MCF 10A (cell line): ENCODE data around the gene RAD51D. TPM values are rescaled to one million over a fixed set of nuclear protein-coding genes. Genes with fewer than 3 reads are reported as not detected.
A peak's percentile ranks its signal among the peaks of the same experiment; 100 is the strongest.
"Not testable (repeated sequence)": the region's sequence is repeated elsewhere in the genome, so short reads cannot be mapped to it uniquely, and the experiment has no call there.

ENCODE experiments used
- BruUV-seq: library from RNA; stranded (reverse); fragments of 400-500 nt; replicated peaks from 2 replicates; lab custom pipeline; 2021; lab: Mats Ljungman, UMichigan
- CTCF ChIA-PET: fragments of 300-600 bp; sonication (Branson Sonifier 250); formaldehyde crosslinking; extraction: SDS; loops from one replicate; lab custom pipeline; 2021; ENCODE audit warnings: antibody characterized with exemption, inconsistent platforms; lab: Yijun Ruan, JAX
- POLR2A ChIA-PET: fragments of 300-600, 350-650 bp; sonication (Branson Sonifier 250); formaldehyde crosslinking; extraction: SDS; loops from one replicate; lab custom pipeline; 2020; ENCODE audit warnings: antibody characterized with exemption, inconsistent platforms; lab: Yijun Ruan, JAX
- DNase-seq: peaks from one replicate; pipeline ENCODE4 v3.0.0-alpha.2; 2018; ENCODE audit not compliant: unreplicated experiment
- H3K27ac Mint-ChIP-seq: one replicate; pipeline ENCODE4 v1.8.0; 2022; ENCODE audit warnings: mild to moderate bottlenecking, low read depth, mixed read lengths; ENCODE audit not compliant: unreplicated experiment
- H3K27me3 Mint-ChIP-seq: one replicate; pipeline ENCODE4 v1.8.0; 2022; ENCODE audit warnings: mixed read lengths; ENCODE audit not compliant: insufficient read depth, unreplicated experiment
- H3K36me3 Mint-ChIP-seq: one replicate; pipeline ENCODE4 v1.8.0; 2022; ENCODE audit warnings: mild to moderate bottlenecking, moderate library complexity, mixed read lengths; ENCODE audit not compliant: insufficient read depth, unreplicated experiment
- H3K4me1 Mint-ChIP-seq: one replicate; pipeline ENCODE4 v1.8.0; 2022; ENCODE audit warnings: mixed read lengths; ENCODE audit not compliant: insufficient read depth, unreplicated experiment
- H3K4me3 Mint-ChIP-seq: one replicate; pipeline ENCODE4 v1.8.0; 2022; ENCODE audit warnings: mild to moderate bottlenecking, moderate library complexity, mixed read lengths; ENCODE audit not compliant: unreplicated experiment
- H3K9me3 Mint-ChIP-seq: one replicate; pipeline ENCODE4 v1.8.0; 2022; ENCODE audit warnings: mixed read lengths; ENCODE audit not compliant: unreplicated experiment
- intact Hi-C: fragments of 100-400 bp; cut with micrococcal nuclease; formaldehyde crosslinking; loops from 2 replicates; pipeline ENCODE4 v1.14.1; 2022
- total RNA-seq: library from RNA; stranded (reverse); gene quantifications from 2 replicates; pipeline ENCODE4 v1.2.3, GENCODE V29; 2022
- TF ChIP-seq, protein P1 (sequence below): fragments of 200-600 bp; IDR thresholded peaks from one replicate; pipeline ENCODE4 v1.8.0; 2022; ENCODE audit warnings: antibody characterized with exemption, mild to moderate bottlenecking; ENCODE audit not compliant: unreplicated experiment

RAD51D gene
- total RNA-seq, 1 experiment from 2014 or later: 13.0 TPM

DNA sequence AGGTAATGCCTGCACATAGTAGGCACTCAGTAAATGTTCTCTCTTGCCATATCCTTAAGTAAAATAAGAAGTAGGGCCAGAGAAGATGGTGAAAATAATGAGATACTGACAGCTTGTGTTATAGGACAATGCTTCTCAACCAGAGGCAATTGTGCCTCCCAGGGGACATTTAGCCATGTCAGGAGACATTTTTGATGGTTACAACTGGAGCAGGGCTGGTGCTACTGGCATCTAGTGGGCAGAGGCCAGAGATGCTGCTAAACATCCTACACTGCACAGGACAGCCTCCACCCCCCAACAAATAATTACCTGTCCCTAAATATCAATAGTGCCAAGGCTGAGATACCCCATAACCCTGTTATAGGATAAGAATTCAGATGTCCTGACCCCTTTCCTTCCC lies 1.7 kb downstream of the RAD51D start:
- H3K4me1 Mint-ChIP-seq: peaks cover 23% of the 10 kb centered on the region
- no peaks in the 10 kb centered on the region for H3K27me3 Mint-ChIP-seq
- BruUV-seq: no TSS peak
- H3K27ac Mint-ChIP-seq: no peak overlapping the region
- TF ChIP-seq, protein P1, sequence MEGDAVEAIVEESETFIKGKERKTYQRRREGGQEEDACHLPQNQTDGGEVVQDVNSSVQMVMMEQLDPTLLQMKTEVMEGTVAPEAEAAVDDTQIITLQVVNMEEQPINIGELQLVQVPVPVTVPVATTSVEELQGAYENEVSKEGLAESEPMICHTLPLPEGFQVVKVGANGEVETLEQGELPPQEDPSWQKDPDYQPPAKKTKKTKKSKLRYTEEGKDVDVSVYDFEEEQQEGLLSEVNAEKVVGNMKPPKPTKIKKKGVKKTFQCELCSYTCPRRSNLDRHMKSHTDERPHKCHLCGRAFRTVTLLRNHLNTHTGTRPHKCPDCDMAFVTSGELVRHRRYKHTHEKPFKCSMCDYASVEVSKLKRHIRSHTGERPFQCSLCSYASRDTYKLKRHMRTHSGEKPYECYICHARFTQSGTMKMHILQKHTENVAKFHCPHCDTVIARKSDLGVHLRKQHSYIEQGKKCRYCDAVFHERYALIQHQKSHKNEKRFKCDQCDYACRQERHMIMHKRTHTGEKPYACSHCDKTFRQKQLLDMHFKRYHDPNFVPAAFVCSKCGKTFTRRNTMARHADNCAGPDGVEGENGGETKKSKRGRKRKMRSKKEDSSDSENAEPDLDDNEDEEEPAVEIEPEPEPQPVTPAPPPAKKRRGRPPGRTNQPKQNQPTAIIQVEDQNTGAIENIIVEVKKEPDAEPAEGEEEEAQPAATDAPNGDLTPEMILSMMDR: peak; percentile 34
- intact Hi-C loops: loop anchor here (1.0 to 5.0 kb wide), 4 partner anchors 55 to 916 kb away; partner anchors contain the start of gene RFFL
- CTCF ChIA-PET: interaction anchor here (0.6 to 7.0 kb wide), 16 partner anchors 12 to 951 kb away, joined by 3 to 97 read pairs (median 6); no protein-coding TSS in a partner anchor
- H3K36me3 Mint-ChIP-seq: peaks cover 8% of the 10 kb centered on the region
- no peak overlapping the region for H3K4me3 Mint-ChIP-seq
- DNase-seq: peak; percentile 56
- POLR2A ChIA-PET: interaction anchor here (0.6 to 1.4 kb wide), 6 partner anchors 13 to 1640 kb away, joined by 3 to 5 read pairs (median 3); no protein-coding TSS in a partner anchor
- no peaks in the 10 kb centered on the region for H3K9me3 Mint-ChIP-seq

DNA sequence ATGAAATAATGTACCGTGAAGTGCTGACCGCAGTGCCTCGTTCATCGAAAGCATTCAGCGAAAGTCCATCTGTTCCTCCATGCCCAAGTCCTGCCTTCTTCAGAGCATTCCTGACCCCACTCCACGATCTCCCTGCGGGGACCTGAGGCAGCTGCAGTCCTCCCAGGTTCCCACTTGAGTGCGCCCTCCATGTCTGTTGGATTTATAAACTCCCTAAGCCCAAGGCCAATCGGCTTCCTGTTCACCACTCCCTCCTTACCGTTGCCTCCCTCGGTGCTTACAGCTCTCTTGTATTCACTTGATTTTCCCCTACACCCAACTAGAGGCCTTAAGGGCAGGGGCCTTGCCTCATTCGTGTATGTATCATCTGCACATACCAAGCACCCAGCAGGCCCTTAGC lies 2.8 kb downstream of the RAD51D start:
- no TSS peak for BruUV-seq
- Mint-ChIP-seq H3K9me3 (no peaks in the 10 kb centered on the region), H3K4me1 (peaks cover 23% of the 10 kb centered on the region), H3K27ac (no peak overlapping the region), H3K36me3 (peaks cover 8% of the 10 kb centered on the region), H3K27me3 (no peaks in the 10 kb centered on the region), H3K4me3 (no peak overlapping the region)
- intact Hi-C loops: loop anchor here (5.0 kb wide), 1 partner anchor 915 kb away; no protein-coding TSS in a partner anchor
- ChIA-PET CTCF (interaction anchor here (0.5 to 7.0 kb wide), 3 partner anchors 20 to 1269 kb away, joined by 3 to 97 read pairs (median 7); no protein-coding TSS in a partner anchor), POLR2A (no interaction called here)
- TF ChIP-seq, protein P1: no peak
- no peak for DNase-seq

DNA sequence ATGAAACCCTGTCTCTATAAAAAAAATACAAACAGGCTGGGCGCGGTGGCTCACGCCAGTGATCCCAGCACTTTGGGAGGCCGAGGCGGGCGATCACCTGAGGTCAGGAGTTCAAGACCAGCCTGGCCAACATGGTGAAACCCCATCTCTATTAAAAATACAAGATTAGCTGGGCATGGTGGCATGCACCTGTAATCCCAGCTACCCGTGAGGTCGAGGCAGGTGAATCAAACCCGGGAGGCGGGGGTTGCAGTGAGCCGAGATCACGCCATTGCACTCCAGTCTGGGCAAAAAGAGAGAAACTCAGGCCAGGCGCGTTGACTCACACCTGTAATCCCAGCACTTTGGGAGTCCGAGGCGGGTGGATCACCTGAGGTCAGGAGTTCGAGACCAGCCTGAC lies 8.9 kb downstream of the RAD51D start:
- H3K36me3 Mint-ChIP-seq, H3K27me3 Mint-ChIP-seq, H3K4me1 Mint-ChIP-seq, DNase-seq, H3K9me3 Mint-ChIP-seq, H3K4me3 Mint-ChIP-seq, BruUV-seq, POLR2A ChIA-PET, intact Hi-C loops, H3K27ac Mint-ChIP-seq: not testable (repeated sequence)
- CTCF ChIA-PET: interaction anchor here (0.6 to 2.3 kb wide), 4 partner anchors 8 to 659 kb away, joined by 3 to 10 read pairs (median 3); partner anchors contain the start of genes FNDC8 and RAD51D

DNA sequence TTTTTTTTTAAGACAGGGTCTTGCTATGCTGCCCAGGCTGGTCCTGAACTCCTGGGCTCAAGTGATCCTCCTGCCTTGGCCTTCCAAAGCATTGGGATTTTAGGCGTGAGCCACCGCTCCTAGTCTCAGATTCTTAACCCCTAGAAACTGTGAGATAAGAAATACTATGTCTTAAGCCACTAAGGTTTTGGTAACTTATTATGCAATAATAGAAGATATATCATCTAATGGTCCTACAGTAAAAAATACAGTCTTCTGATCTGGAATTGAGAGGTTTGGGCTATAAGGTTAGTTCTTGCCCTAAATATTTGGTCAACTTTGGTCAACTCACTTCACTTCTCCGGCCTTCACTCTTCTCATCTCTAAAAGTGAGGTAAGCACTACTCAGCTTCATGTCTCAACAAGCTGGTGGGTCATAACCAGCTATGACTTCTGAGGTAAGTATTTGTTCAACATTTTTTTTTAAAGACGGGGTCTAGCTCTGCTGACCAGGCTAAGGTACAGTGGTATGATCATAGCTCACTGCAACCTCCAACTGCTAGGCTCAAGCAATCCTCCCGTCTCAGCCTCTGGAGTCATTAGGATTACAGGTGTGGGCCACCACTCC lies 14.7 kb downstream of the RAD51D start:
- ChIA-PET CTCF (interaction anchor here (0.6 to 2.2 kb wide), 3 partner anchors 9 to 329 kb away, joined by 3 to 8 read pairs (median 4); partner anchors contain the start of gene RAD51D), POLR2A (interaction anchor here (0.7 kb wide), 1 partner anchor 282 kb away, joined by 3 read pairs; no protein-coding TSS in a partner anchor)
- Mint-ChIP-seq H3K36me3 (peaks cover 21% of the 10 kb centered on the region), H3K4me1 (peaks cover 4% of the 10 kb centered on the region), H3K9me3 (no peaks in the 10 kb centered on the region), H3K27ac (peak overlapping the region; percentile 21), H3K27me3 (no peaks in the 10 kb centered on the region), H3K4me3 (no peak overlapping the region)
- DNase-seq: no peak
- BruUV-seq: no TSS peak
- intact Hi-C loops: no loop called here
- TF ChIP-seq, protein P1: no peak
